Measurements from ENCODE around the gene PEX5.

DNA sequence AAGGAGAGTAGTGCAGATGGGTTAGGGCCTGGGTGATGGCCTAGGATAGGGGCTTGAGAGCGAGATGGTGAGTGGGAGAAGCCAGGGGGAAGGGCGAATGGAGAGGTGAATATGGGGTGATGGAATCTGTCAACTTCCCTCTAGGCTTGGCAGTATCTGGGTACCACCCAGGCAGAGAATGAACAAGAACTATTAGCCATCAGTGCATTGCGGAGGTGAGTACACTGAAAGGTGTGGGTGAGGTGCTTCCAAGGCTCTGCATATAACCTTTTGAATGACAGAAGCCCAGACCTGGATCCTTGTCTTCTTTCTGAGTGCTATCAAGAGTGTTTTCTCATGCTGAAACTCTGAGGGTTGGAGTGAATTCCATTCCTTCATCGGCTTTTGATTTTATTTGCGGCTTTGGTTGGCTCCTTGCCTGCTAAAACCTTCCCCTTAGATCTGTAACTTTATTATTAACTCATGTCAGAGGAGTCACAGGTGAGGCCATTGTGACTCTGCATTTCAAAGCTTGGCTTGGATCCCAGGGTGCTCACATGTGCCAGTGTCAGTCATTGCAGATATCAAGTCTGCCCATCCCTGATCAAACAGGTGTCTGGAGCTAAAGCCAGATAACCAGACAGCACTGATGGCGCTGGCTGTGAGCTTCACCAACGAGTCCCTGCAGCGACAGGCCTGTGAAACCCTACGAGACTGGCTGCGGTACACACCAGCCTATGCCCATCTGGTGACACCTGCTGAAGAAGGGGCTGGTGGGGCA is 18.6 kb downstream of the PEX5 start:
- TF ChIP-seq, protein P1, sequence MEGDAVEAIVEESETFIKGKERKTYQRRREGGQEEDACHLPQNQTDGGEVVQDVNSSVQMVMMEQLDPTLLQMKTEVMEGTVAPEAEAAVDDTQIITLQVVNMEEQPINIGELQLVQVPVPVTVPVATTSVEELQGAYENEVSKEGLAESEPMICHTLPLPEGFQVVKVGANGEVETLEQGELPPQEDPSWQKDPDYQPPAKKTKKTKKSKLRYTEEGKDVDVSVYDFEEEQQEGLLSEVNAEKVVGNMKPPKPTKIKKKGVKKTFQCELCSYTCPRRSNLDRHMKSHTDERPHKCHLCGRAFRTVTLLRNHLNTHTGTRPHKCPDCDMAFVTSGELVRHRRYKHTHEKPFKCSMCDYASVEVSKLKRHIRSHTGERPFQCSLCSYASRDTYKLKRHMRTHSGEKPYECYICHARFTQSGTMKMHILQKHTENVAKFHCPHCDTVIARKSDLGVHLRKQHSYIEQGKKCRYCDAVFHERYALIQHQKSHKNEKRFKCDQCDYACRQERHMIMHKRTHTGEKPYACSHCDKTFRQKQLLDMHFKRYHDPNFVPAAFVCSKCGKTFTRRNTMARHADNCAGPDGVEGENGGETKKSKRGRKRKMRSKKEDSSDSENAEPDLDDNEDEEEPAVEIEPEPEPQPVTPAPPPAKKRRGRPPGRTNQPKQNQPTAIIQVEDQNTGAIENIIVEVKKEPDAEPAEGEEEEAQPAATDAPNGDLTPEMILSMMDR (IDR thresholded peaks at IDR 0.05; ENCODE audit: low read depth, low read length) = no peak
- no peak for TF ChIP-seq EZH2phosphoT487 (IDR thresholded peaks at IDR 0.05; ENCODE audit: low read depth)

Data from OCI-LY3 (cell line).